ENCODE measurements around the gene SIPA1L3.

SIPA1L3 gene

GRCh38 chr19:38184815-38185214, 277.8 kb downstream of the SIPA1L3 start:
- H3K9me3 ChIP-seq (ENCODE audit: control insufficient read depth, insufficient read depth, low read depth, low read length): peaks cover 3% of the 10 kb centered on the region; the same call in 1 of the 2 replicates
- H3K36me3 ChIP-seq (ENCODE audit: control insufficient read depth in 2 of 2, insufficient read depth in 1 of 2, low read length in 2 of 2): peaks cover 0 to 19% of the 10 kb centered on the region in 2 experiments; a peak in 2 of 3 replicates
- ChIA-PET POLR2A (no interaction called here), CTCF (interaction anchor here (0.9 to 1.1 kb wide), 2 partner anchors 41 to 43 kb away, joined by 3 to 4 read pairs; no protein-coding TSS in a partner anchor)
- H3K27ac ChIP-seq (ENCODE audit: extremely low read depth, low read depth, low read length): no peak overlapping the region
- H3K4me1 ChIP-seq (ENCODE audit: control insufficient read depth, insufficient read depth, low read length): 0 out of 2 replicates have a peak, but pooled peaks cover 2% of the 10 kb centered on the region
- H3K4me3 ChIP-seq (ENCODE audit: low read depth, low read length): no peak overlapping the region
- TF ChIP-seq ZBTB1 (tag by site-specific recombination; IDR thresholded peaks at IDR 0.05) (no peak), ZNF48 (tag by site-specific recombination; IDR thresholded peaks at IDR 0.05) (no peak), ZNF280D (tag by site-specific recombination; IDR thresholded peaks at IDR 0.05) (peak; percentile 57; the same call in 1 of the 2 replicates), ZNF623 (tag by site-specific recombination; IDR thresholded peaks at IDR 0.05) (peak; percentile 99), ZNF148 (tag by site-specific recombination; IDR thresholded peaks at IDR 0.05; ENCODE audit: borderline replicate concordance) (no peak), ZNF561 (tag by site-specific recombination; IDR thresholded peaks at IDR 0.05; ENCODE audit: borderline replicate concordance) (no peak), ZSCAN30 (tag by site-specific recombination; IDR thresholded peaks at IDR 0.05) (no peak), ZNF600 (tag by site-specific recombination; IDR thresholded peaks at IDR 0.05) (no peak), YY2 (tag by site-specific recombination; IDR thresholded peaks at IDR 0.05) (no peak), ZNF24 (tag by site-specific recombination; IDR thresholded peaks at IDR 0.05) (no peak), ZIC2 (tag by site-specific recombination; IDR thresholded peaks at IDR 0.05) (0 out of 2 replicates have a peak, but pooled peaks have one; percentile 4)

- POLR2A ChIA-PET: no interaction called here
- H3K4me1 ChIP-seq (ENCODE audit: control insufficient read depth, insufficient read depth, low read length): 0 out of 2 replicates have a peak, but pooled peaks cover 2% of the 10 kb centered on the region
- H3K36me3 ChIP-seq (ENCODE audit: control insufficient read depth in 2 of 2, insufficient read depth in 1 of 2, low read length in 2 of 2): peaks cover 0 to 14% of the 10 kb centered on the region in 2 experiments; a peak in 2 of 3 replicates
- H3K9me3 ChIP-seq (ENCODE audit: control insufficient read depth, insufficient read depth, low read depth, low read length): peaks cover 3% of the 10 kb centered on the region; the same call in 1 of the 2 replicates
- CTCF ChIA-PET: interaction anchor here (0.9 kb wide), 1 partner anchor 44 kb away, joined by 3 read pairs; no protein-coding TSS in a partner anchor
- no peak overlapping the region for H3K4me3 ChIP-seq (ENCODE audit: low read depth, low read length)
- no peak overlapping the region for H3K27ac ChIP-seq (ENCODE audit: extremely low read depth, low read depth, low read length)
- TF ChIP-seq EGR2 (tag by site-specific recombination; IDR thresholded peaks at IDR 0.05; ENCODE audit: low read depth) (peak; percentile 20; the same call in 1 of the 2 replicates), ZNF610 (tag by site-specific recombination; IDR thresholded peaks at IDR 0.05; ENCODE audit: borderline replicate concordance) (no peak)
These were observed 278.6 kb downstream of the SIPA1L3 start for GRCh38 chr19:38185562-38185961.

DNA sequence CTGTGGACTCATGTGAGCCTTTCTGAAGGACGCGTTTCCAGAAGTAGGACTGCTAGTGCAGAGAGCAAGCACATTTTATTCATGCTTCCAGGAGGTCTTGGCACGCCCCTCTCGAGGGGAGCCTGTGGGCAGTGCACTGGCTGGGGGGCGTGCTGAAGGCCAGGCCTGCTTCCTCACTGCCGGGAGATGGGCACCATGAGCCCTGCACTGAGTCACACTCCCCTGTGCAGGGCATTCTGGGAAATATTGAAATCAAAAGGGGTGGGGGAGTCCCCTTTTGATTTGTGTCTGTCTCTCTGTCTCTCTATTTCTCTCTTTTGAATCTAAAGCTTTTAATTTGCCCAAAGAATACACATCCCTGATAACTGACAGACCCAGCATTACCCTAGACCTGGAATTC, 283.1 kb downstream of the SIPA1L3 start:
- Histone ChIP-seq H3K27ac (ENCODE audit: extremely low read depth, low read depth, low read length) (no peak overlapping the region), H3K4me3 (ENCODE audit: low read depth, low read length) (no peak overlapping the region), H3K9me3 (ENCODE audit: control insufficient read depth, insufficient read depth, low read depth, low read length) (no peaks in the 10 kb centered on the region), H3K36me3 (ENCODE audit: control insufficient read depth in 2 of 2, insufficient read depth in 1 of 2, low read length in 2 of 2) (peaks cover 0 to 11% of the 10 kb centered on the region in 2 experiments; a peak in 1 of 3 replicates), H3K4me1 (ENCODE audit: control insufficient read depth, insufficient read depth, low read length) (no peaks in the 10 kb centered on the region)
- POLR2A ChIA-PET: no interaction called here
- CTCF ChIA-PET: interaction anchor here (0.8 to 1.1 kb wide), 2 partner anchors 54 kb away, joined by 3 to 5 read pairs; no protein-coding TSS in a partner anchor
- TF ChIP-seq ZNF76 (tag by site-specific recombination; IDR thresholded peaks at IDR 0.05; ENCODE audit: borderline replicate concordance, low read depth): 0 out of 2 replicates have a peak, but pooled peaks have one; percentile 62
- peak; percentile 55 for TF ChIP-seq GLIS1 (tag by site-specific recombination; IDR thresholded peaks at IDR 0.05)
- no peak for TF ChIP-seq KLF16 (tag by site-specific recombination; IDR thresholded peaks at IDR 0.05)
- TF ChIP-seq, protein P1, sequence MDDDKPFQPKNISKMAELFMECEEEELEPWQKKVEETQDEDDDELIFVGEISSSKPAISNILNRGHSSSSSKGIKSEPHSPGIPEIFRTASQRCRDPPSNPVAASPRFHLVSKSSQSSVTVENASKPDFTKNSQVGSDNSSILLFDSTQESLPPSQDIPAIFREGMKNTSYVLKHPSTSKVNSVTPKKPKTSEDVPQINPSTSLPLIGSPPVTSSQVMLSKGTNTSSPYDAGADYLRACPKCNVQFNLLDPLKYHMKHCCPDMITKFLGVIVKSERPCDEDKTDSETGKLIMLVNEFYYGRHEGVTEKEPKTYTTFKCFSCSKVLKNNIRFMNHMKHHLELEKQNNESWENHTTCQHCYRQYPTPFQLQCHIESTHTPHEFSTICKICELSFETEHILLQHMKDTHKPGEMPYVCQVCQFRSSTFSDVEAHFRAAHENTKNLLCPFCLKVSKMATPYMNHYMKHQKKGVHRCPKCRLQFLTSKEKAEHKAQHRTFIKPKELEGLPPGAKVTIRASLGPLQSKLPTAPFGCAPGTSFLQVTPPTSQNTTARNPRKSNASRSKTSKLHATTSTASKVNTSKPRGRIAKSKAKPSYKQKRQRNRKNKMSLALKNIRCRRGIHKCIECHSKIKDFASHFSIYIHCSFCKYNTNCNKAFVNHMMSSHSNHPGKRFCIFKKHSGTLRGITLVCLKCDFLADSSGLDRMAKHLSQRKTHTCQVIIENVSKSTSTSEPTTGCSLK (tag by site-specific recombination; IDR thresholded peaks at IDR 0.05): no peak
